Esophagus (tissue), 2 donors: ENCODE results near the gene CIB1. TPM values are rescaled to one million over a fixed set of nuclear protein-coding genes. Genes with fewer than 3 reads are reported as not detected.
A peak's percentile ranks its signal among the peaks of the same experiment; 100 is the strongest.

Experiments
- H3K27ac ChIP-seq, 2 donors: one replicate each; pipeline ENCODE4 v1.5.1; 2013; ENCODE audit warnings: low read depth in 2 of 2, mild to moderate bottlenecking in 2 of 2, inconsistent platforms in 1 of 2, low read length in 1 of 2, moderate library complexity in 1 of 2
- H3K27me3 ChIP-seq, 2 donors: one replicate each; pipeline ENCODE4 v1.6.1; 2013; ENCODE audit warnings: low read length in 2 of 2, control low read depth in 1 of 2, mild to moderate bottlenecking in 1 of 2; ENCODE audit not compliant: insufficient read depth in 2 of 2, control insufficient read depth in 1 of 2
- H3K36me3 ChIP-seq, 2 donors: one replicate each; pipeline ENCODE4 v1.6.1; 2013; ENCODE audit warnings: low read length in 1 of 2; ENCODE audit not compliant: control insufficient read depth in 2 of 2, insufficient read depth in 2 of 2
- H3K4me1 ChIP-seq, 2 donors: one replicate each; pipeline ENCODE4 v1.6.1; 2013; ENCODE audit warnings: low read length in 1 of 2; ENCODE audit not compliant: control insufficient read depth in 2 of 2, insufficient read depth in 2 of 2
- H3K4me3 ChIP-seq, 2 donors: one replicate each; pipeline ENCODE4 v1.5.1; 2013; ENCODE audit warnings: low read length in 2 of 2, mild to moderate bottlenecking in 2 of 2, low read depth in 1 of 2, moderate library complexity in 1 of 2
- H3K9me3 ChIP-seq, 2 donors: one replicate each; pipeline ENCODE4 v1.6.1; 2013; ENCODE audit warnings: mild to moderate bottlenecking in 2 of 2, low read depth in 1 of 2, low read length in 1 of 2, moderate library complexity in 1 of 2; ENCODE audit not compliant: control insufficient read depth in 2 of 2, insufficient read depth in 1 of 2
- WGBS, 2 donors: extraction: QIAGEN DNeasy Blood & Tissue Kit; methylation state at CpG; one replicate each; pipeline ENCODE4 v1.1.7; 2013; 5-methylcytosine and 5-hydroxymethylcytosine counted together
- polyA plus RNA-seq, 2 donors: library from polyadenylated mRNA; stranded (reverse); fragments of 200-250 nt; gene quantifications; one replicate each; pipeline ENCODE4 v1.2.3, GENCODE V29; 2013
- donor health status: healthy with polysubstance abuse.
- donor health status: Bipolar disorder and iron deficiency.

Gene CIB1
- polyA plus RNA-seq, 2 donors: 88.5 to 121 TPM

- WGBS, 2 donors: 64 to 72% methylated on average over 9 of the region's 9 CpGs
- Histone ChIP-seq H3K4me1 (peaks cover 11 to 34% of the 10 kb centered on the region in 2 donors), H3K27me3 (no peaks in the 10 kb centered on the region), H3K27ac (peak overlapping the region; percentile 98), H3K36me3 (peaks cover 7 to 28% of the 10 kb centered on the region in 2 donors), H3K4me3 (no peak overlapping the region), H3K9me3 (no peaks in the 10 kb centered on the region)
These were observed 22.7 kb downstream of the CIB1 start for GRCh38 chr15:90211009-90211408.

GRCh38 chr15:90210593-90210992 lies 23.1 kb downstream of the CIB1 start:
- no peaks in the 10 kb centered on the region for H3K9me3 ChIP-seq
- WGBS, 2 donors: 46 to 57% methylated on average over 8 of the region's 8 CpGs
- H3K27ac ChIP-seq: peak overlapping the region; percentile 98
- H3K4me1 ChIP-seq: peaks cover 11 to 34% of the 10 kb centered on the region in 2 donors
- no peak overlapping the region for H3K4me3 ChIP-seq
- peaks cover 7 to 28% of the 10 kb centered on the region in 2 donors for H3K36me3 ChIP-seq
- H3K27me3 ChIP-seq: no peaks in the 10 kb centered on the region

GRCh38 chr15:90209591-90209990 lies 24.1 kb downstream of the CIB1 start:
- Histone ChIP-seq H3K27ac (peak overlapping the region; percentile 98), H3K4me1 (peaks cover 11 to 37% of the 10 kb centered on the region in 2 donors), H3K4me3 (no peak overlapping the region), H3K36me3 (peaks cover 7 to 28% of the 10 kb centered on the region in 2 donors), H3K9me3 (no peaks in the 10 kb centered on the region), H3K27me3 (no peaks in the 10 kb centered on the region)
- 41 to 60% methylated on average over 9 of the region's 9 CpGs for WGBS, 2 donors

- H3K4me1 ChIP-seq: peaks cover 16 to 46% of the 10 kb centered on the region in 2 donors
- peaks cover 7 to 33% of the 10 kb centered on the region in 2 donors for H3K36me3 ChIP-seq
- 77 to 89% methylated on average over 6 of the region's 6 CpGs for WGBS, 2 donors
- no peaks in the 10 kb centered on the region for H3K27me3 ChIP-seq
- H3K9me3 ChIP-seq: no peaks in the 10 kb centered on the region
- peak overlapping the region; percentile 16 to 29 for H3K27ac ChIP-seq
- H3K4me3 ChIP-seq: no peak overlapping the region
These were observed 25.4 kb downstream of the CIB1 start for GRCh38 chr15:90208356-90208755.

GRCh38 chr15:90207252-90207651 lies 26.5 kb downstream of the CIB1 start:
- no peaks in the 10 kb centered on the region for H3K9me3 ChIP-seq
- peak overlapping the region in 1 of 2 donors; percentile 0 for H3K27ac ChIP-seq
- peaks cover 7 to 36% of the 10 kb centered on the region in 2 donors for H3K36me3 ChIP-seq
- H3K27me3 ChIP-seq: no peaks in the 10 kb centered on the region
- H3K4me1 ChIP-seq: peaks cover 12 to 46% of the 10 kb centered on the region in 2 donors
- H3K4me3 ChIP-seq: no peak overlapping the region
- 81 to 85% methylated on average over 6 of the region's 6 CpGs for WGBS, 2 donors

- H3K27me3 ChIP-seq: no peaks in the 10 kb centered on the region
- peaks cover 7 to 35% of the 10 kb centered on the region in 2 donors for H3K36me3 ChIP-seq
- H3K4me3 ChIP-seq: no peak overlapping the region
- H3K4me1 ChIP-seq: peaks cover 4 to 37% of the 10 kb centered on the region in 2 donors
- WGBS, 2 donors: 61 to 77% methylated on average over 5 of the region's 5 CpGs
- no peaks in the 10 kb centered on the region for H3K9me3 ChIP-seq
- peak overlapping the region in 1 of 2 donors; percentile 45 for H3K27ac ChIP-seq
These were observed 27.9 kb downstream of the CIB1 start for GRCh38 chr15:90205886-90206285.

GRCh38 chr15:90205050-90205848 lies 28.5 kb downstream of the CIB1 start:
- Histone ChIP-seq H3K4me3 (no peak overlapping the region), H3K27ac (peak overlapping the region in 1 of 2 donors; percentile 45), H3K36me3 (peaks cover 7 to 31% of the 10 kb centered on the region in 2 donors), H3K9me3 (no peaks in the 10 kb centered on the region), H3K27me3 (no peaks in the 10 kb centered on the region), H3K4me1 (peaks cover 4 to 35% of the 10 kb centered on the region in 2 donors)
- WGBS, 2 donors: 68 to 76% methylated on average over 10 of the region's 10 CpGs

- Histone ChIP-seq H3K36me3 (peaks cover 7 to 22% of the 10 kb centered on the region in 2 donors), H3K27me3 (no peaks in the 10 kb centered on the region), H3K4me1 (peaks cover 4 to 25% of the 10 kb centered on the region in 2 donors), H3K27ac (peak overlapping the region; percentile 75 to 94), H3K9me3 (no peaks in the 10 kb centered on the region), H3K4me3 (peak overlapping the region in 1 of 2 donors; percentile 80)
- 58 to 67% methylated on average over 8 of the region's 8 CpGs for WGBS, 2 donors
These were observed 29.8 kb downstream of the CIB1 start for GRCh38 chr15:90203922-90204321.

- H3K4me1 ChIP-seq: peaks cover 4 to 27% of the 10 kb centered on the region in 2 donors
- no peaks in the 10 kb centered on the region for H3K27me3 ChIP-seq
- H3K9me3 ChIP-seq: no peaks in the 10 kb centered on the region
- peak overlapping the region; percentile 80 to 94 for H3K4me3 ChIP-seq
- WGBS, 2 donors: 80 to 95% methylated on average over 7 of the region's 7 CpGs
- H3K27ac ChIP-seq: peak overlapping the region; percentile 75 to 94
- peaks cover 7 to 19% of the 10 kb centered on the region in 2 donors for H3K36me3 ChIP-seq
These were observed 30.3 kb downstream of the CIB1 start for GRCh38 chr15:90203473-90203872.
